CD14-positive monocyte (primary cell): ENCODE data around the gene MED14. TPM values are rescaled to one million over a fixed set of nuclear protein-coding genes. Genes with fewer than 3 reads are reported as not detected.

ENCODE experiments used
- DNase-seq, 3 donors: peaks; one replicate each; pipeline ENCODE4 v3.0.0-alpha.2; 2011 to 2022
- H2AFZ ChIP-seq: 2 replicates; pipeline ENCODE4 v1.6.0; 2012; ENCODE audit warnings: mild to moderate bottlenecking, low read depth, low read length, inconsistent platforms; ENCODE audit not compliant: insufficient read depth, poor library complexity, severe bottlenecking
- H3K27ac ChIP-seq, 2 donors: 1 replicate in 1 of 2; 2 replicates in 1 of 2; pipeline ENCODE4 v1.5.1; 2012 to 2013; ENCODE audit warnings: low read length in 2 of 2, control low read depth in 1 of 2, inconsistent platforms in 1 of 2, low read depth in 1 of 2, mild to moderate bottlenecking in 1 of 2
- H3K27me3 ChIP-seq, 2 donors: one replicate each; pipeline versions ENCODE4 v1.6.0 to v1.6.1; 2011 to 2013; ENCODE audit warnings: low read length in 2 of 2; ENCODE audit not compliant: control insufficient read depth in 2 of 2, insufficient read depth in 2 of 2
- H3K36me3 ChIP-seq, 2 donors: replicated peaks in 1 of 2; 1 replicate in 1 of 2; 2 replicates in 1 of 2; pipeline versions ENCODE4 v1.5.1 to v1.6.1; 2012 to 2013; ENCODE audit warnings: low read length in 2 of 2, control low read depth in 1 of 2, inconsistent platforms in 1 of 2, mild to moderate bottlenecking in 1 of 2; ENCODE audit not compliant: insufficient read depth in 2 of 2, control insufficient read depth in 1 of 2
- H3K4me1 ChIP-seq, 2 donors: 1 replicate in 1 of 2; 2 replicates in 1 of 2; pipeline versions ENCODE4 v1.5.1 to v1.6.1; 2012 to 2013; ENCODE audit warnings: low read length in 2 of 2, control low read depth in 1 of 2, inconsistent platforms in 1 of 2, mild to moderate bottlenecking in 1 of 2, moderate library complexity in 1 of 2; ENCODE audit not compliant: insufficient read depth in 2 of 2, control insufficient read depth in 1 of 2
- H3K4me2 ChIP-seq: replicated peaks from 2 replicates; pipeline ENCODE3; 2012; ENCODE audit warnings: low read length, moderate library complexity, mild to moderate bottlenecking; ENCODE audit not compliant: poor library complexity, severe bottlenecking; ENCODE audit errors: extremely low read depth
- H3K4me3 ChIP-seq, 3 experiments: fragments of 200-600 bp in 1 of 3; sonication (generic) in 1 of 3; replicated peaks in 1 of 3; 1 replicate in 2 of 3; 2 replicates in 1 of 3; pipeline ENCODE4 v1.5.1; 2011 to 2013; ENCODE audit warnings: low read length in 3 of 3, mild to moderate bottlenecking in 3 of 3, control low read depth in 2 of 3, low read depth in 2 of 3, inconsistent platforms in 1 of 3, moderate library complexity in 1 of 3
- H3K79me2 ChIP-seq: 2 replicates; pipeline ENCODE4 v1.6.0; 2012; ENCODE audit warnings: mild to moderate bottlenecking, control low read depth, inconsistent platforms, low read length, moderate library complexity; ENCODE audit not compliant: insufficient read depth
- H3K9ac ChIP-seq: 2 replicates; pipeline ENCODE4 v1.6.0; 2017; ENCODE audit warnings: low read length, mild to moderate bottlenecking; ENCODE audit not compliant: insufficient read depth, poor library complexity, severe bottlenecking
- H3K9me3 ChIP-seq, 2 donors: replicated peaks in 1 of 2; 1 replicate in 1 of 2; 2 replicates in 1 of 2; pipeline versions ENCODE4 v1.5.1 to v1.6.1; 2012 to 2013; ENCODE audit warnings: low read length in 2 of 2, control low read depth in 1 of 2; ENCODE audit not compliant: control insufficient read depth in 1 of 2, insufficient read depth in 1 of 2
- H4K20me1 ChIP-seq: 2 replicates; pipeline ENCODE4 v1.6.0; 2012; ENCODE audit warnings: mild to moderate bottlenecking, low read length, control low read depth, moderate library complexity; ENCODE audit not compliant: insufficient read depth
- H3K27ac Mint-ChIP-seq, 7 donors: one replicate each; pipeline ENCODE4 v1.8.0; 2020; ENCODE audit warnings: mild to moderate bottlenecking in 7 of 7, mixed read lengths in 7 of 7, moderate library complexity in 6 of 7, inconsistent platforms in 2 of 7
- H3K27me3 Mint-ChIP-seq, 3 donors: one replicate each; pipeline ENCODE4 v1.8.0; 2021 to 2022; ENCODE audit warnings: low read depth in 3 of 3, mild to moderate bottlenecking in 3 of 3, mixed read lengths in 3 of 3, moderate library complexity in 3 of 3, inconsistent platforms in 1 of 3
- H3K36me3 Mint-ChIP-seq, 2 donors: one replicate each; pipeline ENCODE4 v1.8.0; 2020; ENCODE audit warnings: mixed read lengths in 2 of 2, inconsistent platforms in 1 of 2, mild to moderate bottlenecking in 1 of 2
- H3K4me1 Mint-ChIP-seq: one replicate; pipeline ENCODE4 v1.8.0; 2020; ENCODE audit warnings: mild to moderate bottlenecking, mixed read lengths
- H3K4me3 Mint-ChIP-seq, 2 donors: one replicate each; pipeline ENCODE4 v1.8.0; 2020; ENCODE audit warnings: mild to moderate bottlenecking in 2 of 2, mixed read lengths in 2 of 2, moderate library complexity in 1 of 2
- H3K9me3 Mint-ChIP-seq, 7 donors: one replicate each; pipeline ENCODE4 v1.8.0; 2020 to 2022; ENCODE audit warnings: mixed read lengths in 7 of 7, mild to moderate bottlenecking in 6 of 7, moderate library complexity in 6 of 7, inconsistent platforms in 2 of 7
- WGBS: methylation state at CpG from one replicate; pipeline ENCODE4 v1.1.5; 2013; ENCODE audit warnings: missing lambda C conversion rate; ENCODE audit not compliant: insufficient coverage; 5-methylcytosine and 5-hydroxymethylcytosine counted together
- intact Hi-C, 2 donors: fragments of 100-400 bp; cut with micrococcal nuclease; formaldehyde crosslinking; loops; one replicate each; pipeline versions ENCODE4 v1.15.0 to v1.15.1; 2023
- polyA plus RNA-seq, 3 donors: library from polyadenylated mRNA; depleted of rRNA in 1 of 3; unstranded in 2 of 3; stranded (reverse) in 1 of 3; fragments of 300-500 nt in 2 of 3; fragments of >200 nt in 1 of 3; fragmentation: Illumina TruSeq in 2 of 3; gene quantifications; 1 replicate in 2 of 3; 2 replicates in 1 of 3; pipeline ENCODE4 v1.2.3, GENCODE V29; 2012 to 2021
- TF ChIP-seq, protein P1 (sequence below): fragments of 200-600 bp; IDR thresholded peaks from one replicate; pipeline ENCODE4 v1.8.0; 2022; ENCODE audit warnings: antibody characterized with exemption, mild to moderate bottlenecking

MED14 gene
- polyA plus RNA-seq, 3 donors: 3.6 to 20.4 (median 6.8) TPM

DNA sequence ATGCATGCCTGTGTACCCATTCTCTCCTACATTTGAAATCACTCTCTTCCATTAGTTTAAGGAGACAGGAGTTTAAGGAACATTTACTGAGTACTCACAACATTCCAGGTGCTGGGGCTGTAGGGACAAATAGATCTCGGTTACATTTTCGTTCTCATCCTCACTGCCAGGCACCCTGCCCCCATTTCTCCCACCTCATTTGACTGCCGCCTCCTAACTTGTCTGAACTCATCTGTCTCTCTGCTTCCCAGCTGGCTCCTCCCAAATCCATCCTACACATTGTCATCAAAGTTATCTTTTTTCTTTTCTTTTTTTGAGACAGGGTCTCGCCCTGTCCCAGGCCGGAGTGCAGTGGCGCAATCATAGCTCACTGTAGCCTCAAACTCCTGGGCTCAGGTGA lies 131.9 kb downstream of the MED14 start:
- TF ChIP-seq, protein P1, sequence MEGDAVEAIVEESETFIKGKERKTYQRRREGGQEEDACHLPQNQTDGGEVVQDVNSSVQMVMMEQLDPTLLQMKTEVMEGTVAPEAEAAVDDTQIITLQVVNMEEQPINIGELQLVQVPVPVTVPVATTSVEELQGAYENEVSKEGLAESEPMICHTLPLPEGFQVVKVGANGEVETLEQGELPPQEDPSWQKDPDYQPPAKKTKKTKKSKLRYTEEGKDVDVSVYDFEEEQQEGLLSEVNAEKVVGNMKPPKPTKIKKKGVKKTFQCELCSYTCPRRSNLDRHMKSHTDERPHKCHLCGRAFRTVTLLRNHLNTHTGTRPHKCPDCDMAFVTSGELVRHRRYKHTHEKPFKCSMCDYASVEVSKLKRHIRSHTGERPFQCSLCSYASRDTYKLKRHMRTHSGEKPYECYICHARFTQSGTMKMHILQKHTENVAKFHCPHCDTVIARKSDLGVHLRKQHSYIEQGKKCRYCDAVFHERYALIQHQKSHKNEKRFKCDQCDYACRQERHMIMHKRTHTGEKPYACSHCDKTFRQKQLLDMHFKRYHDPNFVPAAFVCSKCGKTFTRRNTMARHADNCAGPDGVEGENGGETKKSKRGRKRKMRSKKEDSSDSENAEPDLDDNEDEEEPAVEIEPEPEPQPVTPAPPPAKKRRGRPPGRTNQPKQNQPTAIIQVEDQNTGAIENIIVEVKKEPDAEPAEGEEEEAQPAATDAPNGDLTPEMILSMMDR: no peak
- intact Hi-C loops: no loop called here
- Histone ChIP-seq H3K9ac (no peak overlapping the region), H2AFZ (no peak overlapping the region), H3K27ac (no peak overlapping the region), H3K36me3 (peaks cover 41 to 80% of the 10 kb centered on the region in 2 donors), H3K4me3 (no peak overlapping the region), H3K4me1 (no peaks in the 10 kb centered on the region), H3K9me3 (no peaks in the 10 kb centered on the region), H3K4me2 (no peak overlapping the region), H3K79me2 (no peaks in the 10 kb centered on the region), H3K27me3 (peaks cover 0 to 36% of the 10 kb centered on the region in 2 donors), H4K20me1 (peaks cover 5% of the 10 kb centered on the region)
- Mint-ChIP-seq H3K9me3 (peaks cover 0 to 2% (median 0%) of the 10 kb centered on the region in 7 donors), H3K27me3 (peaks cover 0 to 34% (median 0%) of the 10 kb centered on the region in 3 donors), H3K4me1 (no peaks in the 10 kb centered on the region), H3K36me3 (peaks cover 46 to 65% of the 10 kb centered on the region in 2 donors), H3K4me3 (no peak overlapping the region), H3K27ac (no peak overlapping the region)
- 100% methylated on average over 3 of the region's 6 CpGs for WGBS
- DNase-seq: no peak

Other genes starting within 250 kb of the MED14 start
- gene ATP6AP2, start 154.6 kb downstream of the MED14 start, polyA plus RNA-seq: 100 to 1,000 TPM; 332 to 497 (median 430) TPM
- not detected for gene MPC1L, start 112.1 kb downstream of the MED14 start, polyA plus RNA-seq
- gene CXorf38, start 88.0 kb downstream of the MED14 start, polyA plus RNA-seq: 10 to 100 TPM; 35.1 to 51.2 (median 39.5) TPM